ENCODE measurements around the gene GFPT2.

- no peak for TF ChIP-seq POLR2A (IDR thresholded peaks at IDR 0.05)
- no peak for TF ChIP-seq CTCF (IDR thresholded peaks at IDR 0.05)
Observed at GRCh38 chr5:180287404-180287803, 65.7 kb downstream of the GFPT2 start.

Data from esophagus squamous epithelium (tissue), 4 donors.